ENCODE data around the gene LRRC59.

DNA sequence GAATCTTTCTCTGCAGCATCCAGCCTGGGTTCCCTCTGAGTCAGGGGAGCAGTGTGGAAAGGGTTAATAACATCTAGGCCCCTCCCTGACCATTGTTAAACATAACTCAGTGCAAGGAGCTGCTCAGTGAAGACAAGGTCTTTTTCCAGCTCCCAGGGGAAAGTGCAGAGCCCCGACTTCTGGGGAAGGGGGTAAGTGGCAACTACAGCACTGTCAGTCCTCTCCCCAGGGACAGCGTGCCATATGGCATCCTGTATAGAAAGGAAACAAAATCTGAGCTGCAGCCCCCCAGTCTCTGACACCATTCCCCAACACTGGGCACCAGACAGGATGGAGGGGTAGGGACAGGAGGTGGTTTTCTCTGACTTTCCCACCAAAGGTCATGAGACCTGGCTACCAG is 32.2 kb downstream of the LRRC59 start:
- TF ChIP-seq POLR2AphosphoS5 (IDR thresholded peaks at IDR 0.05; ENCODE audit: low read depth, low read length), result no peak
- TF ChIP-seq POLR2A (IDR thresholded peaks at IDR 0.05; ENCODE audit: low read depth, low read length), result no peak
- TF ChIP-seq TAF1 (IDR thresholded peaks at IDR 0.05; ENCODE audit: borderline replicate concordance, low read depth, low read length), result no peak
